NCI-H82 (cell line): Measurements from ENCODE around the gene NMT1.

Experiments
- DNase-seq: peaks from one replicate; lab custom pipeline; 2025; lab: John Stamatoyannopoulos, UW

NMT1 gene

GRCh38 chr17:45081047-45081703 is 20.1 kb downstream of the NMT1 start:
- no peak for DNase-seq

GRCh38 chr17:45086391-45086790 is 25.3 kb downstream of the NMT1 start:
- no peak for DNase-seq

DNA sequence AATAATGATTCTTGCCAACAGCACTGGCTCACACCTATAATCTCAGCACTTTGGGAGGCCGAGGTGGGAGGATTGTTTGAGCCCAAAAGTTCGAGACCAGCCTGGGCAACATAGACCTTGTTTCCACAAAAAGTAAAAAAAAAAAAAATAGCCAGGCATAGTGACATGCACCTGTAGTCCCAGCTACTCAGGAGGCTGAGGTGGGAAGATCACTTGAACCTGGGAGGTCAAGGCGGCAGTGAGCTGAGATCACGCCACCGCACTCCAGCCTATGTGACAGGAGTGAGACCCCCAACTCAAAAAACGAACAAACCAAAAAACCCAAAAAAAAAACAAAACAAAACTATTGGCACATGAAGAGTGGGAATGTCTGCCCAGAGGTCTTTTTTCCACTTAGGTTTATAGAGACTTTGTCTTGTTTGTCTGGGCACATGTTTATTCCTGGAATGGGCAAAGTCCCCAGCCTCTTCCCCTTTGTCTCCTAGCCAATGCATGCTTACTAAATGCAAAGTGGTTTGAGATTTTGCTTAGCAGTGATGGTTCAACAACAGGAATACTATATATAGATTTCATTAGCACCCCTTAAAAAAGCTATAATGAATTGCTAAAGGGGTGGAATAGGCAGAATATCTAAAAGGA is 25.9 kb downstream of the NMT1 start:
- no peak for DNase-seq

DNA sequence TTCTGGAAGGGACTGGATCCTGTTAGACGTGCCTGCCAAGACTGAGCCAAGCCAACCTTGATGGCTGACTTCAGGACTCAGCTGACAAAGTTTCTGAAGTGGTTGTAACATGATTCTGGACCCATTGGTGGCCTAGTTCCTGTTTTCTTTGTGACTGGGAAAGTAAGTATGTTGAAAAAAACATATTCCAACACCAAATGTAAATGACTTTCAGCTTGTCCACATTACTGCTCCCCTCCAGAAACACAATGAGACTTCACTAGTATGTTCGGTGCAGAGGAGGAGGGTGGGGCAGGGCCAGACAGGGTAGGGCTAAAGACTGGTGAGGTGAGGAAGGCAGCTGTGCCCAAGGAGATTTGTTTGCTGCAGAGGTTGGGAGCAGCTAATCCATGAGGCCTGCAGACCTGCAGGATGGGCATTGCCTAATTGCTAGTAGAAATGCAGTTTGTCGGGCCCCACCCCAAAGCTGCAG is 26.4 kb downstream of the NMT1 start:
- no peak for DNase-seq

DNA sequence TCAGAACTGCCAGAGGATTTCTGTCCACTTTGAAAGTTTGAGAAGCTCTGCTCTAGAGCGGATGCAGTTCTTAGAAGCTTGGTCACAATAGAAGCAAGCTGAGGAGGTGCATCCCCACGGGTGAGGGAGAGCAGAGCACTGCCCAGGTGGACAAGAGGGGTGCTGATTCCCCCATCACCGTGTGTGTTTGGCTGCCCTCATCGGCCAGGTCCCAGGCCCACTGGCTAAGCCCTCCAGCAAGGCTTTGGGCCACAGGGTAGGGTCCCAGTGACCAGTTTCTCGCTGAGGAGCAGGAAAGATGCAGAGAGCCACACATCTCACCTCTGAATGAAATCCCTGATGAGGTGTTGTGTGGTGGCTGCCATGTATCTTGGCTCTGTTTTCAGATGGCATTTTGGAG is 26.9 kb downstream of the NMT1 start:
- DNase-seq = no peak

- DNase-seq = no peak
These were observed 27.6 kb downstream of the NMT1 start for GRCh38 chr17:45088741-45089140.

DNA sequence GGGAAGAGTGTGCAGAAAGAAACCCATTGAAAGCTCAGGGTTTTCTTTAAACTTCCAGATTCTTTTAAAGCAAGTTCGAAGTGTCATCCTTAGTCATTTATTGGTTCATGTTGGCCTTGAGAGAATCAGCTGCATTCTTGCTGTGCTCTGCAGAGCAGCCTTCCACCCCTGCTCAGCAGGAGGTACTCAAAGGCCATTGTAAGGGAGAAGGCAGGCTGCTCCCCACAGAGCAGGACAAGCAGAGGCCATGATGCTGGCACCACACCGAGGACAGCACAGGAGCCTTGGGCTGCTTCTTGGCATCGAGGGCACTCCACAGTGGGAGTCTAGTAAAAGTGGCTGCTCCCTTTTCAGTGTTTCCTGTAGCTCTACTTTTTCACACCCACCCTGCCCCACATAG is 29.6 kb downstream of the NMT1 start:
- no peak for DNase-seq

- DNase-seq = no peak
These were observed 30.8 kb downstream of the NMT1 start for GRCh38 chr17:45091778-45092425.

DNA sequence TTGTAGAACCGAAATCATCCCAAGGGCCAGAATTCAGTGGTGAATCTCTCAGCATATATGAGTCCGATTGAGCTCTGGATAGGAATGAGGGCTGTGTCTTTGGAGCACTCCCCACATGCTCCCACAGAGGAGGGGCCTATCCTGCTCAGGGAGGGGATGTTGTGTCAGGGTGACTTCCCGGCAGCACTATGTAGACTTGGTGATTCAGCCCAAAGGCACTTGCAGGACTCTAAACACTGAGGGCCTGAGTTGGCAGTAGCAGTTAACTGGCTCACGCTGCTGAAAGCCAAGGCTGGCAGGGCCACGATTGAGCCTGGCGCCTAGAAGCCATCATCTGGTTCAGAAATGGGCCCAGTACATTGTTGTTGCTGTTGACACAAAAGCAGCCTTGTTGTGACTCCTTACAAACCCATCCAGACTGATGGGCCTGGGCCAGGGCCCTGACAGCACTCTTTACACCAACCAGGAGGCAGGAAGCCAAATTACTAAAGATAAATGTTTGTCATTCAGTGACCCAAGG is 31.9 kb downstream of the NMT1 start:
- no peak for DNase-seq

DNA sequence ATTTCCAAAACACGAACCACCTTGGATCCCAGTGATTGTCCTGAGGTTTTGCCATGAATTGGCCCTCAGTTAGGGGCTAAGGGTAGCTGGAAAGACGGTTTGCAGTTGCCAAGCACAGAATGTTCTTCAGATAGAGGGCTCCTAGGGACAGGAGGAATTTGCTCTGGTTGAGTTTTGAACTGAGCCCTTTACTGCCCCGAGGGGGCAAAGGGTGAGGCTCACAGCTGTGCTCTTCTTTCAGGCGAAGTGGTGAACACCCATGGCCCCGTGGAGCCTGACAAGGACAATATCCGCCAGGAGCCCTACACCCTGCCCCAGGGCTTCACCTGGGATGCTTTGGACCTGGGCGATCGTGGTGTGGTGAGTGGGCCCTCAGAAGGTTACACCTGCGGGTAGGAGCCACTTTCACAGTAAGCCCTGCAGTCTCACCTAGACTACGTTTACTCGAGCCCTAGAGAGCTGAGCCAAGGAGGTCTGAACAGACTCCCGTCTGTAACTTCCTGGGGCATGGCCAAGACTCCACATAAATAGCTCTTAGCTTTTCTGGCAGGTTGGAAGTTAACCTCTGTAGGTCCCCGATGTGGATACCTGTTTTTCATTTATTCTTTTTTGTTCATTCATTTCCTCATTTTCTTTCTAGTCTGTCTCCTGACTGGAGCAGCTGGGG is 32.5 kb downstream of the NMT1 start:
- DNase-seq = no peak

GRCh38 chr17:45096141-45096540 is 35.0 kb downstream of the NMT1 start:
- DNase-seq = peak; percentile 50

DNA sequence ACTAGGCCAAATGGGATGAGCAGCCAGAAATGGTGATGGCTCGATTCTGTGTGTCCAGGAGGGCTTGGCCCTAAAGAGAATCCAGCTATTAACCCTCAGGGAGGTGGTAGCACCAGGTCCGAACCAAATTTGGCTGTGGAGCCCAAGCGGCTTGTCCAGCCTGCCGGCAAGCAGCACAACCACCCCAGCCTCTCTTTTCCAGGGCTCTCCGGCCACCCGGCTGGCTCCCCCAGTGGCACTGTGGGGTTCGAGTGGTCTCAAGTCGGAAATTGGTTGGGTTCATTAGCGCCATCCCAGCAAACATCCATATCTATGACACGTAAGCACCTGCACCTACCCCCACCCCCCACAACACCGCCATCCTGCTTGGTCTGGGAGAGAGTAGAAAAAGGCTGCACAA is 35.8 kb downstream of the NMT1 start:
- no peak for DNase-seq

- no peak for DNase-seq
These were observed 37.2 kb downstream of the NMT1 start for GRCh38 chr17:45098081-45098868.

DNA sequence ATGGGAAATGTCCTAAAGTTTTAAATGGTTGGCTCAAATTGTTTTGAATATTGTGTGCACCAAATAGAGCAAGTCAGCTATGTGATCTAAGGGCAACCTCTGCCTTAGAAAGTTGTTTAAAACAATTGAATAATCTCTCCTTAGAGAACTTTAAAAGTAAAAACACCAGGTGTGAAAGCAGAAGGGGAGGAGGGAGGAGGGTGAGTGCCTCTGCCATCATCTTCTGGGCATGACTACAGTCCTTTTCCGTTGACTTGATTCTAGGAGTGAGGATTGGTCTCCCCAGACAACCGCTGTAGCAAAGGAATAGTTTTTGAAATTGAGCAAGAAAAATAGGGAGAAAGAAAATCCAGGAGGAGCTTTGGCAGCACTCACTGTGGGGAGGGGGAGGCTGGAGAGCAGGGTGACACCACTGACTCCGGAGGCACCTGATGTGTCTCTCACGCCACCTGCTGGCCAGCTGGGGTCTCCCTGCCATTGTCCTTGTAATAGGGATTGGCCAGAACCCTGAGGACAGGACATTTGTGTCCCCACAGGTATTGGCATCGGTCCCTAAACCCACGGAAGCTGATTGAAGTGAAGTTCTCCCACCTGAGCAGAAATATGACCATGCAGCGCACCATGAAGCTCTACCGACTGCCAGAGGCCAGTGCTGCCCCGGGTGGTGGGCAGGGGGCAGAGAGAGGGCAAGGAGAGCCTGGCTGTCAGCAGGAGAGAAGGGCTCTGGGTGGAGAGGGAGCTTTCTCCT is 37.9 kb downstream of the NMT1 start:
- peak; percentile 92 for DNase-seq

DNA sequence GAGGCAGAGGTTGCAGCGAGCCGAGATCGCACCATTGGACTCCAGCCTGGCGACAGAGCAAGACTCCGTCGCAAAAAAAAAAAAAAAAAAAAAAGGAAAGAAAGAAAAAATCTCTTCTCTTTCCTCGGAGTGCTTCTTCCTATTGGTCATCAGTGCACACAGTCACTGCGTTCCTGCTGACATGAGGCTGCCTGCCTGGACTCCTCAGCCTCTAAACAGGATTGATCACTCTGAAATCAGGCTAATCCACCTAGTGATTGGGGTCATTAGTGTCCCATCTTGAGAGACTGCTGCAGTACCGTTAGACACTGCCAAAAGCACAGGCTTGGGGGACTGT is 40.4 kb downstream of the NMT1 start:
- DNase-seq = no peak

DNA sequence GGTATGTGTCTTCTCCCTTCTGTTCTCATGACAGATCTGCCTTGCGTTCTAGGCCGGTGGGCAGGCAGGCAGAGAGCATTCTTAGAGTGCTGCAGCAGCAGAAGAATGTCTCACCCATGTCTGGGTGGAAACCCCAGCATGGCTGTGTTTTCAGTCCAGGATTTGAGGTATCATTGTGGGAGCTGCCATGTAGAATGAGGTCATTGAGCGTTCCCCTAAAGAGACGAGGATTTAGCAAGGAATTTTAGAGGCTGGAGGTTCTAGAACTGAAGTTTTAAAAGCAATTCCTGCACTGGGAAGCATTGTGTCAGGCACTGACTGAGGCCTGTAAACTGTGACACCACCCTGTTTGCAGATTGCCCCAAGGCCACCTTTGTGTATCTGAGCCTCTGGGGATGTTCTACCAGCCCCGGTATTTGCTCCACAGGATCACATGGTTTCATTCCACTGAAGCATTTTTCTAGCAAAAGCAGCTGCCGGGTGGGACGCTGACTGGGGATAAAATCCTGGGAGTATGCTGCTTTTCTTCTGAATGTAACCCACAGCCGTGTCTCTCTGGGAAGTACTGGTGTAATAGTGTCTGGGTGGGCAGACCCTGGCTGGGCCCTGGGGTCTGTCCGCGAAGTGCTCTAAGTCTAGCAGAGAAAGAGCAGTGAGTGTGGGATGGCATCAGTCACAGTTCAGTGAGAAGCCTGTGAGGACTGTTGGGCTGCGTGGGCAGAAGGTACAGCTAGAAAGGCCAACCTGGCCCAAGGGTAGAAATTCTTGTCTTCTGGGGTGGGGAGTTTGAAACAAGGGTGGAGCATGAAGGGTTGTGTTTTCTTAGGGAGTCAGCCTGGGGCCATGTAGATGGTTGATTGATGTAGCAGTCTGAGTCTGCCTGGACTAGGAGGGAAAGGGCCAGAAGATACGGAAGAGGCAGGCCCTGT is 41.0 kb downstream of the NMT1 start:
- DNase-seq = no peak

DNA sequence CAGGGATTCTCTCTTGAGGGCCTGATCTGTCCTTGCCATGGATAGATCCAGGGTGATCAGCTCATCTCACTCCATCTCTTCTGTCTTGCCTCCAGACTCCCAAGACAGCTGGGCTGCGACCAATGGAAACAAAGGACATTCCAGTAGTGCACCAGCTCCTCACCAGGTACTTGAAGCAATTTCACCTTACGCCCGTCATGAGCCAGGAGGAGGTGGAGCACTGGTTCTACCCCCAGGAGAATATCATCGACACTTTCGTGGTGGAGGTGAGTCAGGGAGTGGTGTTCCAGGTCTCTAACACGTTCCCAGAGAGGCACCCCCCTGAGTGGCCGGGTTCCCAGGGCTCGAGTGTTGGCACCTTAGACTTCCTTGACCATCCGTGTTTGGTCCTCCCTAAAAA is 41.7 kb downstream of the NMT1 start:
- no peak for DNase-seq

DNA sequence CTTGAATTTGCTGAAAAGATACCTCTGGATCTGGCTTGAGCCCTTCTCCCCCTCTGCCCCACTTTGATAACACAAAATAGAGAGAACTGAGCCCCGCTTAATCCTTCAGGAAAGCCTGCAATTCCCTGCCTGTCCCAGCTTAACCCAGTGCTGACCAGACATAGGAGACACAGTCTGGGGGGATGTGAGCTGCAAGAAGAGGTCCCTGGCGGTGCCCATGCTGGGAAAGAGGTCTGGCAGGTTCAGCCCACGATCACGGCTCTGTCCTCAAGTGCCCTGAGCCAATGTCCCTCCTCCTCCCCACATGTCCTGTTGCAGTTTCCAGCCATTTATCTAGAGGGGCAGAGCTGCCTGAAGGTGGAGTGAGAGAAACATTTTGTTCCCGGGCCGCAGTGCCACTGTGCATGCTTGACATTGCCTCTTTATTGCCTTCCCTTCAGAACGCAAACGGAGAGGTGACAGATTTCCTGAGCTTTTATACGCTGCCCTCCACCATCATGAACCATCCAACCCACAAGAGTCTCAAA is 42.2 kb downstream of the NMT1 start:
- DNase-seq = no peak

DNA sequence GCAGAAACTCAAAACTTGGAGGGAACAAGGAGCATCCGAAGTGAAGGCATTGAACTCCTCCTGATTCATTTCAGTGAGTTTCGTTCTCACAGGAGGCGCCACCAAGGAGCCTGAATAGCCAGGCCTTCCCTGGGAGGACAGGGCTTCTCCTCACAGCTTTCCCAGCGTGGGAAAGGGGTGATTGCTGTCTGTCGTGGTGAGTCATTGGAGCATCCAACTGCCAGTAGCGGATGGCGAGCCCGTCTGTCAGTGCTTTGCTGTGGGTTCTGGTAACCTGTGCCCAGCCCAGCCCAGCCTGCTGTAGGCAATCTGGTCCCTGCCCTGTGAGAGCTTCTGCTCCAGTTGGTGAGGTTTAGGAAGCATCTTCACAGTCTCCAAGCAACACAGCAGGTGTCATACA is 42.9 kb downstream of the NMT1 start:
- no peak for DNase-seq

- no peak for DNase-seq
These were observed 43.4 kb downstream of the NMT1 start for GRCh38 chr17:45104497-45104896.
